ENCODE measurements around the gene GABRP. TPM values are rescaled to one million over a fixed set of nuclear protein-coding genes. Genes with fewer than 3 reads are reported as not detected.

Gene GABRP
- total RNA-seq, 1 donor from 2014 or later: not detected

DNA sequence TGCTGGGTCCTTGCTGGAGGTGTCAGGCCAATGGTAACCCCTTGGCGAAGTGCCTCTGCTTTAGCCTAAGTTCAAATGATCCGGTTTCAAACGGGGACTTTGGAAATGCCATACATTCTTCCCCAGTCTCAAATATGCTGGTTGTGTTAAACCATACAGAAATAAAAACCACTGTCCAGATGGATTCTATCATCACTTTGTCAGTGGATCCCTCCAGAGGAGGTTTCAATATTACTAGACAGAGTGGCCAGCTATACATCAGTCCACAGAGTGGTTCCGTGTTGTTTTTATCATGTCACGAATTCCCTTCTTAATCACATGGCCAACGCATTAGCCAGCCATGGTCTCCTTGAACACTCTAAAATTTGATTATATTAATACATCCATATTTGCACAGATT, 71.0 kb downstream of the GABRP start:
- no peak for FAIRE-seq
- no peak for DNase-seq (ENCODE audit: low spot score in 2 of 2)

DNA sequence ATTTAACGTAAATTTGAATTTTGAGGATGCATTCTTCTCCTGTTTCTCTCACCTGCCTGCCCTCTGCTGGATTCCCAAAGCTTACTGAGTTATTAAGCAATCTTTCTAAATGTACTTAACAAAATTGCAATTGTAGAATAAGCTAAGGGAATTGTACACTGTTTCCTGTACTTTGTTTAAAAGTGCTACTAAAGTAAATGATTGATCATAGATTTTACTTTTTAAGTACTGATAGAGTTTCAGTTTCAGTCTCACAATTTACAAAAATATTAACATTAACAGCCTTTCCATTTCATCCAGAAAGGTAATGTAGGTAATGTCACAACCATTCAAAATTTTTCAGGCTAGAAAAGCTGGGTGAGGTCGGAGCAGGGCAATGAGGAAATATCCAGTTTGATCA, 73.5 kb downstream of the GABRP start:
- FAIRE-seq (no peak), DNase-seq (ENCODE audit: low spot score in 2 of 2) (no peak)

DNA sequence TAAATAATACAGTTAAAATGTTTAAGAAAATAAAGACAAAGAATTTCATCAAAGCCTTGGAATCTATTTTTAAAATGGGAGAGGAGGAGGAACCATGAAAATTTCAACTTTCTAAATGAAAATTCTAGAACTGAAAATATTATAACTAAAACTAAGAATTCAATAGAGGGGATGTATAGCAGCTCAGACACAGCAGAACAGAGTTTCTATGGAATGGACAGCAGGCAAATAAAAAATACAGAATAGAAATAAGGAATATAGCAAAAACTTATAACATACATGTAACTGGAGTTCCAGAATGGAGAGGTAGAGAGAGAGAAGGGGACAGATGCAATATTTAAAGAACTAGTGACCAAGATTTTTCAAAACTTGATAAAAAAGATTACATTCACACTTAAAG, 76.9 kb downstream of the GABRP start:
- DNase-seq (ENCODE audit: low spot score in 2 of 2) (no peak), FAIRE-seq (no peak)

DNA sequence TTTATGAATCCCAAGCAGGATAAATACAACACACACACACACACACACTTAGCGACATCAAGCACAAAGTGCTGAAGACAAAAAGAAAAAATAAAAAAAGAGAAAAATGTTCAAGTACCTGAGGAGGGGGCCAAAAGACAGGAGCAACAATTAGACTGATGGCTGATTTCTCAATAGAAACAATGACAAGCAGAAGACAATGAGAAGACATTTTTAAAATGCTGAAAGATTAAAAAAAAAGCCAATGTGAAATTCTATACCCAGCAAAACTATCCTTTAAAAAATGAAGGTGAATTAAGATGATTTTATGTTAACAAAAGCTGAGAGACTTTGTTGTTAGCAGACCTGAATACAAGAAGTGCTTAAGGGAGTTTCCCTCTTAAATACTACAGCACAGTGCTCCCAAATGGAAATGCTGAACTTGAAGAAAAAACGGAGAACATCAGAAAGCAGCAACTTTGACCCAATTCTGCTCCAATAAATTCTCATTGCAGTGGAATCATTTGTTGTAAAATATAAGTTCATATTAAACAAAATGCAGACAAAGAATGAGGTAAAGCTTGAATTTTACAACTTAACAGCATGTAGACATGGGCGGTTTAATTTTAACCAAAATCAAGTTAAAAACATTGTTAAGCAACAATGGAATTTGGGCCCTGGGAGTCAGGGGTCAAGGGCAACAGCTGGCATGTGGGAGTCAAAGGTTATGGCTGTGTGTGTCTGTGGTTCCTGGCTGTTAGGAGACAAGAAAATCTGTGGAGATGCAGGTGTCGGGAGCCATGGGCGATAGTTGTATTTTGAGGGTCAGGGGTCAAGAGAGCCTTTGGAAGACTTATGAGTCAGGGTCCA, 77.5 kb downstream of the GABRP start:
- no peak for DNase-seq (ENCODE audit: low spot score in 2 of 2)
- FAIRE-seq: no peak

DNA sequence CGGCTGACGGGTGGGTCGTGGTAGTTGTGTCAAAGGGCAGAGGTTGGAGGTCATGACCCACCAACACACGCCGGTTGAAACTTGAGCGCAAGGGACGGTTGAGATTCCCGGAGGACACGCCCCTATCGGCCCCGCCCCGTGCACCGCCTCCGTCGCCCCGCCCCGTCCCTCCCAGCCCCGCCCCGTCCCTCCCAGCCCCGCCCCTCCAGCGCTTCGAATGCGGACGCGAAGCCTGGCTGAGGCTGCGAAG, 78.1 kb downstream of the GABRP start:
- no peak for FAIRE-seq
- DNase-seq (ENCODE audit: low spot score in 2 of 2): no peak

DNA sequence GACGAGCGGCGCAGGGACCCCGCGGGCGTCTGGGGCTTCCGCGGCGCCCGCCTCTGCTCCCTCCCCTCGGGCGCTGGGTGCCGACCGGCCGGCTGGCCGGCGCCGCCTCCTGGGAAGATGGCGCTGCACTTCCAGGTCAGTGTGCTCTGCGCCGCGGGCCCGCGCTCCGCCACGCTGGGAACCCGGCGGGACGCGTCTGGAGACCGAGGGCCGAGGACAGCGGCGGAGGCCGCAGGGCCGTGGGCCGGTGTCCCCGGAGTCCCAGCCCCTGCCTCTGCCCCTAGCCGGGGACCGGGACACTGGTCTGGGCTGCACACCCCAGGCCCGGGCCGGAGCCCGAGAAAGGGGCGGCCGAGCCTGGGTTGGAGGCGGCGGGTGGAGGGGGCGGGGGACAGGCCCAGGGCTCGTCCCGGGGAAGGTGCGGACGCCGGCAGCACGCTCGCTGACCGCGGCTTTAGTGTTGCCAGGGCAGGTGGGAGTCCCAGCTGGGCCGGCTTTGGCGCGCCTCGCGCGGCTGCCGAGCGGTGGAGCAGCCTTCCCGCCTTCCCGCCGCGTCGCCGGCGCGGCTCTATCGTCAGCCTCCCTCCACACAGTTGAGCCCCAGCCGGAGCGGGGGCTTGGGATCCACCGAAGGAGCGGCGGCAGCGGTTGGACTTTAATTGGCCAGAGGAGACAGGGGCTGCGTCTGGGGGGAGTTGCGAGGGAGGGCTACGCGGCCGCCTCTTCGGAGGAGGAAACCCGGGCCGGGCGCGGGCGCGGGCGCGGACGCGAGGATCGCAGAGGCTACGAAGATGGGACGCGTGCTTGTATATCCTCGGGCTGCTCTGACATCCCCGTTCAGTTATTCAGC, 78.6 kb downstream of the GABRP start, which contains the start of gene RANBP17:
Gene RANBP17, plus strand, starts transcription at position 102 of the 850 bp plus-strand sequence.
- no peak for FAIRE-seq

DNA sequence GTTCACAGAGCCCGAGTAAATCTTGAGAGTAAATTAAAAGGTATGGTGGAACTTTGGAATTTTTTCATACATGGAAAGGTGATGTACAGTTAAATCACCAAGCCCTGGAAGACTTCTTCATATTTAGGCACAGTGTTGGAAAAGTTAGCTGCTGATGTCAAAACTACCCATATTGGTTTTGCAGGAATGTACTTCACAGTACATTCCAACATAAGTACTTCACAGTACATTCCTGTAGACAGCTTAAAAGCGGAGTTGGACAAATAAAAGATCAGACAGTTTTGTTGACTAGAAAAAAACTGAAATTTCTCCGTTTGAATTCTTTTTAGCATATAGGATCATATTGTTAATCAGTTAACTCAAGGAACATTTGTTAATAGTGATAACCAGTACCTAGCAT, 80.1 kb downstream of the GABRP start:
- DNase-seq (ENCODE audit: low spot score in 2 of 2): no peak
- FAIRE-seq: no peak

More for the DNA sequence above, 78.6 kb downstream of the GABRP start, which contains the start of gene RANBP17:
- DNase-seq (ENCODE audit: low spot score in 2 of 2): peak; percentile 62 to 72

Other genes starting within 250 kb of the GABRP start
- 190 TPM for gene RANBP17, start 78.3 kb downstream of the GABRP start, total RNA-seq

All from frontal cortex (tissue), 4 donors.